ENCODE data around the gene PSRC1. TPM values are rescaled to one million over a fixed set of nuclear protein-coding genes. Genes with fewer than 3 reads are reported as not detected.

The PSRC1 gene
- total RNA-seq, 1 experiment from 2014 or later: 68.4 TPM

- TF ChIP-seq ARID4B (CRISPR knock-in tag; IDR thresholded peaks at IDR 0.05; ENCODE audit: borderline replicate concordance) (no peak), E2F4 (CRISPR knock-in tag; IDR thresholded peaks at IDR 0.05; ENCODE audit: borderline replicate concordance, low read depth) (no peak), CREM (CRISPR knock-in tag; IDR thresholded peaks at IDR 0.05) (no peak), ZNF138 (CRISPR knock-in tag; conservative IDR thresholded peaks at IDR 0.05) (no peak), ELF4 (CRISPR knock-in tag; IDR thresholded peaks at IDR 0.05; ENCODE audit: low read depth) (no peak)
- TF ChIP-seq, protein P1, sequence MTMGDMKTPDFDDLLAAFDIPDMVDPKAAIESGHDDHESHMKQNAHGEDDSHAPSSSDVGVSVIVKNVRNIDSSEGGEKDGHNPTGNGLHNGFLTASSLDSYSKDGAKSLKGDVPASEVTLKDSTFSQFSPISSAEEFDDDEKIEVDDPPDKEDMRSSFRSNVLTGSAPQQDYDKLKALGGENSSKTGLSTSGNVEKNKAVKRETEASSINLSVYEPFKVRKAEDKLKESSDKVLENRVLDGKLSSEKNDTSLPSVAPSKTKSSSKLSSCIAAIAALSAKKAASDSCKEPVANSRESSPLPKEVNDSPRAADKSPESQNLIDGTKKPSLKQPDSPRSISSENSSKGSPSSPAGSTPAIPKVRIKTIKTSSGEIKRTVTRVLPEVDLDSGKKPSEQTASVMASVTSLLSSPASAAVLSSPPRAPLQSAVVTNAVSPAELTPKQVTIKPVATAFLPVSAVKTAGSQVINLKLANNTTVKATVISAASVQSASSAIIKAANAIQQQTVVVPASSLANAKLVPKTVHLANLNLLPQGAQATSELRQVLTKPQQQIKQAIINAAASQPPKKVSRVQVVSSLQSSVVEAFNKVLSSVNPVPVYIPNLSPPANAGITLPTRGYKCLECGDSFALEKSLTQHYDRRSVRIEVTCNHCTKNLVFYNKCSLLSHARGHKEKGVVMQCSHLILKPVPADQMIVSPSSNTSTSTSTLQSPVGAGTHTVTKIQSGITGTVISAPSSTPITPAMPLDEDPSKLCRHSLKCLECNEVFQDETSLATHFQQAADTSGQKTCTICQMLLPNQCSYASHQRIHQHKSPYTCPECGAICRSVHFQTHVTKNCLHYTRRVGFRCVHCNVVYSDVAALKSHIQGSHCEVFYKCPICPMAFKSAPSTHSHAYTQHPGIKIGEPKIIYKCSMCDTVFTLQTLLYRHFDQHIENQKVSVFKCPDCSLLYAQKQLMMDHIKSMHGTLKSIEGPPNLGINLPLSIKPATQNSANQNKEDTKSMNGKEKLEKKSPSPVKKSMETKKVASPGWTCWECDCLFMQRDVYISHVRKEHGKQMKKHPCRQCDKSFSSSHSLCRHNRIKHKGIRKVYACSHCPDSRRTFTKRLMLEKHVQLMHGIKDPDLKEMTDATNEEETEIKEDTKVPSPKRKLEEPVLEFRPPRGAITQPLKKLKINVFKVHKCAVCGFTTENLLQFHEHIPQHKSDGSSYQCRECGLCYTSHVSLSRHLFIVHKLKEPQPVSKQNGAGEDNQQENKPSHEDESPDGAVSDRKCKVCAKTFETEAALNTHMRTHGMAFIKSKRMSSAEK (CRISPR knock-in tag; IDR thresholded peaks at IDR 0.05; ENCODE audit: borderline replicate concordance): no peak
Measured at GRCh38 chr1:109253803-109254620, 28.9 kb downstream of the PSRC1 start (continued).

DNA sequence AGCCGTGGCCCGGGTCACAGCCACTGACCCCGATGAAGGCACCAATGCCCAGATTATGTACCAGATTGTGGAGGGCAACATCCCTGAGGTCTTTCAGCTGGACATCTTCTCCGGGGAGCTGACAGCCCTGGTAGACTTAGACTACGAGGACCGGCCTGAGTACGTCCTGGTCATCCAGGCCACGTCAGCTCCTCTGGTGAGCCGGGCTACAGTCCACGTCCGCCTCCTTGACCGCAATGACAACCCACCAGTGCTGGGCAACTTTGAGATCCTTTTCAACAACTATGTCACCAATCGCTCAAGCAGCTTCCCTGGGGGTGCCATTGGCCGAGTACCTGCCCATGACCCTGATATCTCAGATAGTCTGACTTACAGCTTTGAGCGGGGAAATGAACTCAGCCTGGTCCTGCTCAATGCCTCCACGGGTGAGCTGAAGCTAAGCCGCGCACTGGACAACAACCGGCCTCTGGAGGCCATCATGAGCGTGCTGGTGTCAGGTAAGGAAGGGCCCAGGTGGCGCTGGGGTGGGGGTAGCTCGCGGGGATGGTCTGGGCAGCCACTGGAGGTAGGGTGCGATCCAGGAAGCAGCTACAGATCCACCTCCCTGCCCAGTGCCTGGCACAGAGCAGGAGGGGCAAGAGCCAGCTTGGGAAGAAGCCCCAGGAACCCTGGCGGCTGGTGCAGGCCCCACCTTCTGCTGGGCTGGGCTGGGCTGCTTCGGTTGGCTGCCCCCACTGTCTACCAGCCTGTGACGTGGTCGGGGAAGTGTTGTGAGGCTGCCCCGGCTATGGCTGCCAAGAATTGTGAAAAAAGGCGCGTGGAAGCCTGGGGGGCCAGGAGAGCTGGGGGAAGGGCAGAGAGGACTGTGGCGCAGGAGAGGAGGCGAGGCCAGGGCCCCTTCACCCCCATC is 29.8 kb downstream of the PSRC1 start:
- Mint-ChIP-seq H3K4me1 (peaks cover 38% of the 10 kb centered on the region), H3K4me3 (no peak overlapping the region), H3K27ac (peak overlapping the region; percentile 60; the same call in 1 of the 2 replicates), H3K9me3 (peaks cover 8% of the 10 kb centered on the region; the same call in 1 of the 2 replicates), H3K36me3 (peaks cover 17% of the 10 kb centered on the region), H3K27me3 (ENCODE audit: low read depth) (peaks cover 18% of the 10 kb centered on the region)
- ATAC-seq (no peak), DNase-seq (ENCODE audit: low spot score) (no peak)
- POLR2A ChIA-PET: interaction anchor here (1.0 to 2.7 kb wide), 6 partner anchors 14 to 140 kb away, joined by 3 to 14 read pairs (median 4); partner anchors contain the start of gene SARS1
- CTCF ChIA-PET: interaction anchor here (1.0 to 6.0 kb wide), 21 partner anchors 9 to 279 kb away, joined by 3 to 109 read pairs (median 8); partner anchors contain the start of genes ELAPOR1, PSRC1, SARS1 and SORT1
- TF ChIP-seq RORB (CRISPR knock-in tag; IDR thresholded peaks at IDR 0.05) (no peak), NR1H2 (CRISPR knock-in tag; IDR thresholded peaks at IDR 0.05) (no peak), NFYB (CRISPR knock-in tag; conservative IDR thresholded peaks at IDR 0.05; ENCODE audit: low read depth) (no peak), ZNF416 (CRISPR knock-in tag; IDR thresholded peaks at IDR 0.05) (no peak), ATF6 (CRISPR knock-in tag; IDR thresholded peaks at IDR 0.05) (no peak), FOXJ3 (CRISPR knock-in tag; IDR thresholded peaks at IDR 0.05; ENCODE audit: borderline replicate concordance) (no peak), MYBL2 (CRISPR knock-in tag; IDR thresholded peaks at IDR 0.05) (no peak), OVOL2 (CRISPR knock-in tag; IDR thresholded peaks at IDR 0.05; ENCODE audit: borderline replicate concordance) (no peak), KAT7 (CRISPR knock-in tag; IDR thresholded peaks at IDR 0.05; ENCODE audit: borderline replicate concordance) (no peak), NFE2L1 (CRISPR knock-in tag; IDR thresholded peaks at IDR 0.05) (no peak)
- TF ChIP-seq, protein P2, sequence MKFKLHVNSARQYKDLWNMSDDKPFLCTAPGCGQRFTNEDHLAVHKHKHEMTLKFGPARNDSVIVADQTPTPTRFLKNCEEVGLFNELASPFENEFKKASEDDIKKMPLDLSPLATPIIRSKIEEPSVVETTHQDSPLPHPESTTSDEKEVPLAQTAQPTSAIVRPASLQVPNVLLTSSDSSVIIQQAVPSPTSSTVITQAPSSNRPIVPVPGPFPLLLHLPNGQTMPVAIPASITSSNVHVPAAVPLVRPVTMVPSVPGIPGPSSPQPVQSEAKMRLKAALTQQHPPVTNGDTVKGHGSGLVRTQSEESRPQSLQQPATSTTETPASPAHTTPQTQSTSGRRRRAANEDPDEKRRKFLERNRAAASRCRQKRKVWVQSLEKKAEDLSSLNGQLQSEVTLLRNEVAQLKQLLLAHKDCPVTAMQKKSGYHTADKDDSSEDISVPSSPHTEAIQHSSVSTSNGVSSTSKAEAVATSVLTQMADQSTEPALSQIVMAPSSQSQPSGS (CRISPR knock-in tag; IDR thresholded peaks at IDR 0.05; ENCODE audit: borderline replicate concordance, low read depth): no peak
